Lower leg skin (tissue), 4 donors: Measurements from ENCODE around the gene GRHL3. TPM values are rescaled to one million over a fixed set of nuclear protein-coding genes. Genes with fewer than 3 reads are reported as not detected.

Source experiments
- DNase-seq, 2 donors: peaks; one replicate each; pipeline ENCODE4 v3.0.0-alpha.2; 2019; ENCODE audit warnings: low spot score in 2 of 2
- H3K4me3 ChIP-seq: fragments of 200-600 bp; sonication (generic); 2 replicates; pipeline ENCODE4 v1.5.1; 2017; ENCODE audit warnings: mild to moderate bottlenecking, low read depth; ENCODE audit not compliant: poor library complexity, severe bottlenecking
- CTCF ChIP-seq, 3 donors: fragments of 450-650 bp; IDR thresholded peaks; one replicate each; pipeline ENCODE4 v1.5.1; 2016; ENCODE audit warnings: antibody characterized with exemption in 3 of 3, mild to moderate bottlenecking in 3 of 3, moderate library complexity in 2 of 3
- POLR2A ChIP-seq, 2 donors: fragments of 450-650 bp; IDR thresholded peaks; one replicate each; pipeline ENCODE4 v1.6.1; 2016 to 2017; ENCODE audit warnings: antibody characterized with exemption in 2 of 2, mild to moderate bottlenecking in 1 of 2, moderate library complexity in 1 of 2
- WGBS, 2 donors: methylation state at CpG; one replicate each; pipeline ENCODE4 v1.1.5; 2018; 5-methylcytosine and 5-hydroxymethylcytosine counted together
- intact Hi-C: fragments of 100-400 bp; cut with DNase I; formaldehyde crosslinking; loops from one replicate; pipeline ENCODE4 v1.15.0; 2023; ENCODE audit warnings: low total_unique reads
- total RNA-seq, 4 donors: library from RNA; depleted of rRNA; stranded (reverse); fragments of >200 nt; gene quantifications; one replicate each; pipeline ENCODE4 v1.1.0, GENCODE V29; 2016

The GRHL3 gene
- total RNA-seq, 4 donors from 2014 or later, result 141 to 205 (median 171) TPM

- DNase-seq, result peak in 1 of 2 donors; percentile 76
- H3K4me3 ChIP-seq, result no peak overlapping the region
- no peak for TF ChIP-seq POLR2A (IDR thresholded peaks at IDR 0.05)
- WGBS, 2 donors, result 50 to 54% methylated on average over 9 of the region's 9 CpGs
- intact Hi-C loops, result no loop called here
These were observed 67.1 kb downstream of the GRHL3 start for GRCh38 chr1:24386241-24386640.

GRCh38 chr1:24386931-24387330 is 67.8 kb downstream of the GRHL3 start:
- intact Hi-C loops, result no loop called here
- TF ChIP-seq POLR2A (IDR thresholded peaks at IDR 0.05), result no peak
- no peak for TF ChIP-seq CTCF (IDR thresholded peaks at IDR 0.05)
- peak in 1 of 2 donors; percentile 68 for DNase-seq
- WGBS, 2 donors, result 66 to 77% methylated on average over 10 to 11 of the region's 11 CpGs
- no peak overlapping the region for H3K4me3 ChIP-seq

- intact Hi-C loops, result no loop called here
- WGBS, 2 donors, result 70 to 81% methylated on average over 1 of the region's 1 CpG
- no peak overlapping the region for H3K4me3 ChIP-seq
- DNase-seq, result peak in 1 of 2 donors; percentile 56
- TF ChIP-seq CTCF (IDR thresholded peaks at IDR 0.05), result no peak
- no peak for TF ChIP-seq POLR2A (IDR thresholded peaks at IDR 0.05)
These were observed 68.5 kb downstream of the GRHL3 start for GRCh38 chr1:24387636-24388175.

GRCh38 chr1:24388331-24388885 is 69.3 kb downstream of the GRHL3 start:
- intact Hi-C loops, result no loop called here
- peak in 1 of 2 donors; percentile 81 for DNase-seq
- no peak for TF ChIP-seq POLR2A (IDR thresholded peaks at IDR 0.05)
- TF ChIP-seq CTCF (IDR thresholded peaks at IDR 0.05), result no peak
- no peak overlapping the region for H3K4me3 ChIP-seq
- WGBS, 2 donors, result 74 to 78% methylated on average over 8 of the region's 8 CpGs

- 81 to 88% methylated on average over 4 of the region's 4 CpGs for WGBS, 2 donors
- DNase-seq, result peak in 1 of 2 donors; percentile 61
- no peak overlapping the region for H3K4me3 ChIP-seq
- intact Hi-C loops, result no loop called here
- TF ChIP-seq POLR2A (IDR thresholded peaks at IDR 0.05) (no peak), CTCF (IDR thresholded peaks at IDR 0.05) (no peak)
These were observed 70.1 kb downstream of the GRHL3 start for GRCh38 chr1:24389231-24389678.

- no peak overlapping the region for H3K4me3 ChIP-seq
- TF ChIP-seq POLR2A (IDR thresholded peaks at IDR 0.05), result no peak
- peak in 1 of 3 donors; percentile 96 for TF ChIP-seq CTCF (IDR thresholded peaks at IDR 0.05)
- intact Hi-C loops, result loop anchor here (2.0 to 10.0 kb wide), 2 partner anchors 190 to 444 kb away; no protein-coding TSS in a partner anchor
- whole genome bisulfite sequencing, 2 donors, result 10 to 14% methylated on average over 12 of the region's 12 CpGs
- DNase-seq, result peak; percentile 80 to 95
These were observed 72.0 kb downstream of the GRHL3 start for GRCh38 chr1:24390924-24391782.
